GM21786 (cell line): Measurements from ENCODE around the gene PTCH2.
"Not testable (repeated sequence)": the region's sequence is repeated elsewhere in the genome, so short reads cannot be mapped to it uniquely, and the experiment has no call there.

Experiments used
- ATAC-seq: cut with Tn5 transposase; IDR thresholded peaks from one replicate; pipeline ENCODE4 v1.9.1; 2021; ENCODE audit not compliant: unreplicated experiment

PTCH2 gene

GRCh38 chr1:44803062-44803311, 40.1 kb downstream of the PTCH2 start:
- no peak for ATAC-seq

- no peak for ATAC-seq
These were observed 40.6 kb downstream of the PTCH2 start for GRCh38 chr1:44802306-44803061.

GRCh38 chr1:44801491-44802305, 41.4 kb downstream of the PTCH2 start:
- ATAC-seq = no peak

GRCh38 chr1:44799770-44800584, 43.1 kb downstream of the PTCH2 start, which contains the start of gene PLK3:
PLK3 (plus strand) TSS chr1:44800377; CDS start chr1:44800464, 87 bp downstream.
- peak; percentile 79 for ATAC-seq

- no peak for ATAC-seq
These were observed 44.3 kb downstream of the PTCH2 start for GRCh38 chr1:44798481-44799365.

- not testable (repeated sequence) for ATAC-seq
These were observed 45.2 kb downstream of the PTCH2 start for GRCh38 chr1:44797886-44798285.

- no peak for ATAC-seq
These were observed 50.1 kb downstream of the PTCH2 start for GRCh38 chr1:44792736-44793502.

- ATAC-seq = no peak
These were observed 51.9 kb downstream of the PTCH2 start for GRCh38 chr1:44790968-44791801.

GRCh38 chr1:44788120-44788860, 54.8 kb downstream of the PTCH2 start, which contains the start of gene BEST4:
BEST4 (minus strand) TSS chr1:44788170; CDS start chr1:44787705, 465 bp downstream.
- no peak for ATAC-seq

- ATAC-seq = no peak
These were observed 55.5 kb downstream of the PTCH2 start for GRCh38 chr1:44787506-44787905.

GRCh38 chr1:44786841-44787426, 56.1 kb downstream of the PTCH2 start:
- ATAC-seq = no peak

- ATAC-seq = no peak
These were observed 56.8 kb downstream of the PTCH2 start for GRCh38 chr1:44786138-44786840.

GRCh38 chr1:44785501-44786137, 57.4 kb downstream of the PTCH2 start:
- no peak for ATAC-seq

GRCh38 chr1:44785029-44785380, 58.0 kb downstream of the PTCH2 start:
- ATAC-seq = no peak

- no peak for ATAC-seq
These were observed 58.7 kb downstream of the PTCH2 start for GRCh38 chr1:44784094-44785028.

- ATAC-seq = no peak
These were observed 59.4 kb downstream of the PTCH2 start for GRCh38 chr1:44783697-44784093.
